GM20000 (cell line): ENCODE data around the gene BCL6.

ENCODE experiments used
- DNase-seq: peaks from one replicate; pipeline ENCODE4 v3.0.0; 2012; ENCODE audit warnings: low spot score
- TF ChIP-seq, protein P1 (sequence below): IDR thresholded peaks from 2 replicates; pipeline ENCODE4 v1.5.1; 2012; ENCODE audit warnings: mild to moderate bottlenecking, control low read depth; ENCODE audit errors: extremely low read depth, missing control alignments

BCL6 gene

DNA sequence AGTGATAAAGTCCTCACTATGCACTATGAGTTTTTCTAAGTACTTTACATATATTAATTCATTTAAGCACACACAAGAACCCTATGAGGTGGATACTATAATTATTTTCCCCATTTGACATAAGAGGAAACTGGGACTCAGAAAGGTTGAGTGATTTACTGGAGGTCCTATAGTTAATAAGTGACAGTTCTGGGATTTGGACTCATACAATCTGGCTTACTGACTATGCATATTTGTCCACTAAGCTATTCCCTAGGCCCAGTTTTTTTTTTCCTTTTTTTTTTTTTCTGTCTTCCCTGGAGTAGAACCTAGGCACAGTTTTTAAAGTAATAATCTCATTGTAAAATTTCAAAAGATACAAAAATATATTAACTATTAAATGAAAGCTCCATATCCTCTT lies 36.6 kb downstream of the BCL6 start:
- TF ChIP-seq, protein P1, sequence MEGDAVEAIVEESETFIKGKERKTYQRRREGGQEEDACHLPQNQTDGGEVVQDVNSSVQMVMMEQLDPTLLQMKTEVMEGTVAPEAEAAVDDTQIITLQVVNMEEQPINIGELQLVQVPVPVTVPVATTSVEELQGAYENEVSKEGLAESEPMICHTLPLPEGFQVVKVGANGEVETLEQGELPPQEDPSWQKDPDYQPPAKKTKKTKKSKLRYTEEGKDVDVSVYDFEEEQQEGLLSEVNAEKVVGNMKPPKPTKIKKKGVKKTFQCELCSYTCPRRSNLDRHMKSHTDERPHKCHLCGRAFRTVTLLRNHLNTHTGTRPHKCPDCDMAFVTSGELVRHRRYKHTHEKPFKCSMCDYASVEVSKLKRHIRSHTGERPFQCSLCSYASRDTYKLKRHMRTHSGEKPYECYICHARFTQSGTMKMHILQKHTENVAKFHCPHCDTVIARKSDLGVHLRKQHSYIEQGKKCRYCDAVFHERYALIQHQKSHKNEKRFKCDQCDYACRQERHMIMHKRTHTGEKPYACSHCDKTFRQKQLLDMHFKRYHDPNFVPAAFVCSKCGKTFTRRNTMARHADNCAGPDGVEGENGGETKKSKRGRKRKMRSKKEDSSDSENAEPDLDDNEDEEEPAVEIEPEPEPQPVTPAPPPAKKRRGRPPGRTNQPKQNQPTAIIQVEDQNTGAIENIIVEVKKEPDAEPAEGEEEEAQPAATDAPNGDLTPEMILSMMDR: no peak
- no peak for DNase-seq

DNA sequence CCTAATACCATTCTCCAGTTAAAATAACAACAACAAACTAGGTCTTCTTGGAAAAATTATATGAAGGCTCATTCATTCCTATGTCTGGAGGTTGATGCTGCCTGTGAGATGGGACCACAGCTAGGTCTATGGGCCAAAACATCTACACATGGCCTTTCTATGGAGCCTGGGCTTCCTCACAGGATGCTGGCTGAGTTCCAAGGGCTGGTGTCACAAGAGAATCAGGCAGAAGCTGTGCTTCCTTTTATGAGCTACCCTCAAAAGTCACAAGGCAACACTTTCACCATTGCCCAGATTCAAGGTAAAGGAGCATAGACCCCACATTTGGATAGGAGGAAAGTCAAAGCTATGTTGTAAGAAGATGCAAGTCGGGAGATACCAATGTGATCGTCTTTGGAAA lies 38.3 kb downstream of the BCL6 start:
- TF ChIP-seq, protein P1: no peak
- DNase-seq: no peak

DNA sequence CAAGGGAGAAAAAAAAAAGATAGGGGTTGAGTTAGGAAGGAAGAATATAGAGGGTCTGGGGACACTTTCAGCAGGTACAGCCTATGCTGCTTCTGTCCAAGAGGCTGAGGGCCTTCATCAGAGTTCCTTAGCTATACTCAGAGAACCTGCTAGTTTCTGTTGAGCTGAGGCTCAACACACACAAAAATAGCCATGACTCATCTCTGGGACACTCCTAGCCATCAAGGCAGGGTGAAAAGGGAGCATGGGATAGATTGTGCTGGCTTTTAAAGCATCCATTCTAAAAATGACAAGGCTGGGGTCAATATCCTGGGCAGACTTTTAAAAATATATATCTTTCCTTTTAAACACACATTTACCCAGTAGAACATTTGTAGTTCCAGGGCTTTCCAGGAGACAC lies 40.1 kb downstream of the BCL6 start:
- TF ChIP-seq, protein P1: no peak
- no peak for DNase-seq

DNA sequence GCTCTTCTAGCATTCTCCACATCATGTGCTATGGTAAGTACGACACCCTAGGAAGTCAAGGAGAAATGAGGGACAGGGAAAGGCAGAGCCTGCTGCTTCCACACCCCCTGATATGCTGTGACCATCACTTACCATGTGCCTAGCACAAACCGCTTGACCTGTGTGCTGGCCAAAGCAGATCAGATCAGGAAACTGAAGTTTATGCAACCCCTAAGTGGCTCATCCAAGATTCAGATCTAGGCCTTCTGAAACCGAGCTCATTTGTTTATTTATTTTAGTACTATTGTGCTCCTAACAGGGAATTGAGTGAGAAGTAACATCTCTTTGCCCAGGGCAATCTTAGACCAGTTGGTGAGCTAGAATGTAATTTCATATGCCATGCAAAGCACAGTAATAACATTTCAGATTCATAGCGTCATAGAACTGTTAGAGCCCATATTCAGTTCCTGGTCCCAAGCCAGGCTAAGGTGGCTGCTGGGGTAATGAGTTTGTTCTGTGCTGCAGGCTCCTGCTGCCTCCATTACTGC lies 42.7 kb downstream of the BCL6 start, which contains the start of gene RTP2:
TSS of gene RTP2 (minus strand) at position 51 of the 527 bp plus-strand sequence. CDS start 429 bp downstream, outside the sequence.
- no peak for DNase-seq
- TF ChIP-seq, protein P1: no peak

DNA sequence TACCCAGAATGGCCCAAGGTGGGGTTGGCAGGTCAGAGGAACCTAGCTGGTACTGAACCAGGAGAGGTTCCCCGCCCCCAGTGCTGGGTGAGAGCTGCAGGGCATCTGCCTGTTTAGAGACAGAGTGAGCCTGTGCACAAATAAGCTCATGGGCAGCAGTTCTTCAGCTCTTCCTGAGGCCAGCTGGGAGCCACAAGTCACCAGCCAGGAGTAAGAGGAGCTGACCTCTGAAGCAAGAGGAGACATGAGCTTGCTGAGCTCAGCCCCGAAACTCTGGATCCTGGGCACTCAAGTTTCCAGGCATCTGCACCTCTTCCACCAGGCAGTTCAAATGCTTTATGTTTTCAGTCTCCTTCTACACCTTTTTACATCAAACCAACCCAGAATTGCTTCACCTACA lies 45.0 kb downstream of the BCL6 start:
- TF ChIP-seq, protein P1: no peak
- no peak for DNase-seq

DNA sequence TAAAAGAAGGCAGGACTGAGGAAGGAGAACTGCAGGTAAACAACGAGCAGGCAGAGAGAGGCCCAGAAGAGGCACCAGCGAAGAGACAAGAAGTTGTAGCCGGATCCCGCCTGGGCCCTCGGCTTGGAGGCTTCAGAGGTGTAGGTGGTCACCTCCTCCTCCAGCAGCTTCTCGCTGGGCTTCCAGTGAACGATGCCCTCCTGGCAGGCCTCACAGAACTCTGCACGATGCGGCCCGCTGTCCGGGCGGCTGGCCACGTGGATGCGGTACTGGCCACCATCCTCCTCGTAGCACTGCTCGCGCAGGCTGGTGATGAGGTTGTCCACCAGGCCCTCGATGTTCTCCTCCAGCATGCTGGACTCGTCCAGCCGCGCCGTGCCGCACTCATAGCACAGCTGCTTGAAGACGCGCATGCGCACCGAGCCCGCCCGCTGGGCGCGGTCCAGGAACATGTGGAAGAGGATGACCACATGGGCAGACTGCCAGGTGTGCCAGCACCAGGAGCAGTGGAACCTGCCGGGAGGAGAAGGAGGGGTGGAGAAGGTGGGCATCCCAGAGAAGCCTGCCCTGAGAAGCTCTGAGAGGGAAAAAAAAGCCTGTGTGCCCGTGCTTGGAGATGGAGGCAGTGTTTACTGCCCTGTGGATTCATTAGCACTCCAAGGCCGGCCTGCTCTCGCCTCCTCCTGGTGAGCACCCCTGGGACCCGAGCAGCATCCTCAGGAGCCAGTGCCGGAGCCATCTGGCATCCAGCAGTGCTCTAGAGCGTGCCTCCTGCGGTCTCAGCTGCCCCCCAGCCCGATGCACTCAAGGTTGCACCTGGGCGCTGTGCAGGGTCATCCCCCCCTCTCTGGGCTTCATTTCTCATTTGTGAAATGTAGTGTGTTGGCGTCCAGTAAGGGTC lies 46.5 kb downstream of the BCL6 start:
- TF ChIP-seq, protein P1: no peak

DNA sequence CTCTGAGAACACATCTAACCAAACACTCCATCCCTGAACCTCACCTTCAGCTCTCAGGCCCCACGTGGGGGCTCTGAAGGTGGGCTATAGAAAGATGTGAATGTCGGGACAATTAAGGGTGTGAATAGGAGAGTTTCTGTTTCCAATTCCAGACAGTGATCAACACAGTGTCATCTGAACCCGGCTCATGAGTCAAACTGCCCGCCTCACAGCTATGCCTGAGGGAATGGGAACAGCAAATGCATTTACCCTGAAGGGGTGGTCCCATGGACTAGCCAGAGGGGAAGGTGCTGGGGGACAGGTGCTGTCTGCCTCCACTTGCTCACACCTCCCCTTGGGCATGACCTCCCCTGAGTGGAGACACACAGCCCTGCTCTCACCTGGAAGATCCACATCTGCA lies 49.2 kb downstream of the BCL6 start:
- no peak for DNase-seq
- TF ChIP-seq, protein P1: no peak

More for the DNA sequence above, 46.5 kb downstream of the BCL6 start:
- no peak for DNase-seq
